ENCODE measurements around the gene KLK12. TPM values are rescaled to one million over a fixed set of nuclear protein-coding genes. Genes with fewer than 3 reads are reported as not detected.

The KLK12 gene
- not detected for polyA plus RNA-seq (ENCODE audit: insufficient read length in 3 of 3)
- long read RNA-seq, donor 1 = 0 reads
- long read RNA-seq, donor 2 = 0 reads
- long read RNA-seq, donor 3 = 0 reads
- long read RNA-seq, donor 4 = 0 reads
- long read RNA-seq, donor 5 = 0 reads
- long read RNA-seq, donor 6 = 0 reads
- long read RNA-seq, donor 7 = 0 reads
- long read RNA-seq, donor 8 = 0 reads
- long read RNA-seq, donor 9 = 0 reads
- long read RNA-seq, donor 10 = 0 reads
- long read RNA-seq, donor 11 = 0 reads
- long read RNA-seq, donor 12 = 0 reads
- long read RNA-seq, donor 13 = 0 reads
- long read RNA-seq, donor 14 = 0 reads
- long read RNA-seq, donor 15 = 0 reads
- long read RNA-seq, donor 16 = 0 reads

GRCh38 chr19:51034704-51035103, at the start of gene KLK12:
TSS of gene KLK12 (minus strand) at chr19:51035002. CDS start at chr19:51034621, 381 bp downstream.
- DNase-seq (ENCODE audit: extremely low read depth in 1 of 11, low read depth in 9 of 11, low spot score in 4 of 11) = no peak

- DNase-seq (ENCODE audit: extremely low read depth in 1 of 11, low read depth in 9 of 11, low spot score in 4 of 11) = no peak
Observed at GRCh38 chr19:51084505-51084904, 49.7 kb upstream of the KLK12 start.

GRCh38 chr19:51083783-51084182, 49.0 kb upstream of the KLK12 start:
- DNase-seq (ENCODE audit: extremely low read depth in 1 of 11, low read depth in 9 of 11, low spot score in 4 of 11) = no peak

- DNase-seq (ENCODE audit: extremely low read depth in 1 of 11, low read depth in 9 of 11, low spot score in 4 of 11) = no peak
Observed at GRCh38 chr19:51083181-51083580, 48.4 kb upstream of the KLK12 start.

- DNase-seq (ENCODE audit: extremely low read depth in 1 of 11, low read depth in 9 of 11, low spot score in 4 of 11) = no peak
Observed at GRCh38 chr19:51082611-51083010, 47.8 kb upstream of the KLK12 start, which contains the start of gene KLK14. TSS of gene KLK14 (minus strand) at chr19:51082887. CDS start at chr19:51082614, 273 bp downstream.

GRCh38 chr19:51081476-51081875, 46.7 kb upstream of the KLK12 start:
- DNase-seq (ENCODE audit: extremely low read depth in 1 of 11, low read depth in 9 of 11, low spot score in 4 of 11) = no peak

GRCh38 chr19:51079481-51080110, 44.8 kb upstream of the KLK12 start:
- DNase-seq (ENCODE audit: extremely low read depth in 1 of 11, low read depth in 9 of 11, low spot score in 4 of 11) = no peak

GRCh38 chr19:51078731-51079130, 43.9 kb upstream of the KLK12 start:
- DNase-seq (ENCODE audit: extremely low read depth in 1 of 11, low read depth in 9 of 11, low spot score in 4 of 11) = no peak

GRCh38 chr19:51078104-51078503, 43.3 kb upstream of the KLK12 start:
- no peak for DNase-seq (ENCODE audit: extremely low read depth in 1 of 11, low read depth in 9 of 11, low spot score in 4 of 11)

GRCh38 chr19:51076631-51077213, 41.9 kb upstream of the KLK12 start:
- no peak for DNase-seq (ENCODE audit: extremely low read depth in 1 of 11, low read depth in 9 of 11, low spot score in 4 of 11)

GRCh38 chr19:51075998-51076397, 41.2 kb upstream of the KLK12 start:
- no peak for DNase-seq (ENCODE audit: extremely low read depth in 1 of 11, low read depth in 9 of 11, low spot score in 4 of 11)

- no peak for DNase-seq (ENCODE audit: extremely low read depth in 1 of 11, low read depth in 9 of 11, low spot score in 4 of 11)
Observed at GRCh38 chr19:51071095-51071405, 36.2 kb upstream of the KLK12 start.

GRCh38 chr19:51070334-51071094, 35.7 kb upstream of the KLK12 start:
- DNase-seq (ENCODE audit: extremely low read depth in 1 of 11, low read depth in 9 of 11, low spot score in 4 of 11) = no peak

GRCh38 chr19:51066393-51067186, 31.8 kb upstream of the KLK12 start:
- no peak for DNase-seq (ENCODE audit: extremely low read depth in 1 of 11, low read depth in 9 of 11, low spot score in 4 of 11)

GRCh38 chr19:51065221-51065960, 30.6 kb upstream of the KLK12 start:
- DNase-seq (ENCODE audit: extremely low read depth in 1 of 11, low read depth in 9 of 11, low spot score in 4 of 11) = peak in 2 of 11 donors; percentile 7 to 11

- DNase-seq (ENCODE audit: extremely low read depth in 1 of 11, low read depth in 9 of 11, low spot score in 4 of 11) = peak in 4 of 11 donors; percentile 9 to 22 (median 16)
Observed at GRCh38 chr19:51064534-51065220, 29.9 kb upstream of the KLK12 start, which contains the start of gene KLK13. TSS of gene KLK13 (minus strand) at chr19:51065092. CDS start at chr19:51065067, 25 bp downstream.

- DNase-seq (ENCODE audit: extremely low read depth in 1 of 11, low read depth in 9 of 11, low spot score in 4 of 11) = no peak
Observed at GRCh38 chr19:51063664-51064063, 28.9 kb upstream of the KLK12 start.

GRCh38 chr19:51060973-51061372, 26.2 kb upstream of the KLK12 start:
- no peak for DNase-seq (ENCODE audit: extremely low read depth in 1 of 11, low read depth in 9 of 11, low spot score in 4 of 11)
